GM18507 (cell line): Measurements from ENCODE around the gene ARPC1A.
"Not testable (repeated sequence)": the region's sequence is repeated elsewhere in the genome, so short reads cannot be mapped to it uniquely, and the experiment has no call there.

ENCODE experiments used
- DNase-seq: peaks from one replicate; pipeline ENCODE4 v3.0.0; 2011; ENCODE audit warnings: low read depth; ENCODE audit not compliant: insufficient read length; ENCODE audit errors: extremely low spot score
- FAIRE-seq: peaks from 2 replicates; lab custom pipeline; 2011; peaks lifted over from hg19 to GRCh38; lab: Jason Lieb, UNC

Gene ARPC1A

GRCh38 chr7:99383791-99384370, 58.2 kb downstream of the ARPC1A start:
- FAIRE-seq (no peak), DNase-seq (no peak)

DNA sequence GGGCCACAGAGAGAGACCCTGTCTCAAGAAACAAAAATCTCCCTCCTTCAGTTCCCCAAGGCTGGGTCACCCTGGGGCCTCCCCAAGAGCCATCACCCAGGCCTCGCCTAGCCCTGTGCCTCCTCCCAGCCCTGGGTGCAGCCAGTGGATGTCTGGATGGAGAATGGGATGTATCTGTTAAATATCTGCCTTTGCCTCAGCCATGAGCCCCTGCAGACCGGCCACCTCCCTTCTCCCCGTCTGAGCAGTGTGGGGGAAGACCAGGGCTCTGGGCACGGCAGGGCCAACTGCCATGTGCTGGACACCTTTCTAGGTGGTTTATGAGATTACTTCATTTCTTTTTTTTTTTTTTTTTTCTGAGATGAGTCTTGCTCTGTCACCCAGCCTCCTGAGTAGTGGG, 58.8 kb downstream of the ARPC1A start:
- DNase-seq (no peak), FAIRE-seq (no peak)

DNA sequence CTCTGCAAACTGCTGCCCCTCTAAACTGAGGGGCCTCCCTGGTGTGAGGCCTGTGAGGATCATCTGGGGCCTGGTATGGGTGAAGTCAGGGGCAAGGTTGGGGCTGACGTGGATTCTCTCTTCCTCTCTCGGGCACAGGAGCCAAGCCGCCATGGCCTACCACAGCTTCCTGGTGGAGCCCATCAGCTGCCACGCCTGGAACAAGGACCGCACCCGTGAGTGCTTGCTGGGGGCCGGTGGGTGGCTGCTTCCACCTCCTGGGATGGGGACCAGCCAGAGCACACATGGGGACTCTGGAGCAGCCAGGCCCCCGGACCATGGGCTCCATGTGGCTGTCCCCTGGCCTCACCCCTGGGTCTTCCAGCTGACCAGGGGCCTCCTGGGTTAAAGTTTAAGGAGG, 59.9 kb downstream of the ARPC1A start:
- no peak for FAIRE-seq
- no peak for DNase-seq

DNA sequence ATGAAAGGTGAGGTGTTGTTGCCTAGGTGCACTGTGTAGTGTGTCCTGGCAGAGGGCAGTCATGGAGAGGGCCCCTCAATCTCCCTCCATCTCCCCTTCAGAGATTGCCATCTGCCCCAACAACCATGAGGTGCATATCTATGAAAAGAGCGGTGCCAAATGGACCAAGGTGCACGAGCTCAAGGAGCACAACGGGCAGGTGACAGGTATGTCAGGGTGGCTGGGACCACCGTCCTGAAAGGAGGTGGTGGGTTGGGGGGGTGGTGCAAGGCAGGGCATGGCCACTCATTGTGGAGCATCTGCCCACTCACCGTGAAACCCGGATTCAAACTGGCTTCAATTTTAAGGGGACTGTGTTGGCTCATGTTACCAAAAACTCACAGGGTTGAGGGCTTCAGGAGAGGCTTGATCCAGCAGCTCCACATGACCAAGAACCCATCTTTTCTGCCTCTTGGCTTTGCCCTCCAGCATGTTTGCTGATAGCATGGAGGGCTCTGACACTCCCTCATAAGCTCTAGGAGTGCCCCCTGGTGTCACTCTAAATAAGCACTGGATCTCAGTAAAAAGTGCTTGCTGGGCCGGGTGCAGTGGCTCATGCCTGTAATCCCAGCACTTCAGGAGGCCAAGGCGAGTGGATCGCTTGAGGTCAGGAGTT, 61.0 kb downstream of the ARPC1A start:
- DNase-seq (no peak), FAIRE-seq (peak; percentile 55)

- FAIRE-seq, DNase-seq: not testable (repeated sequence)
Observed at GRCh38 chr7:99387239-99387635, 61.5 kb downstream of the ARPC1A start.

GRCh38 chr7:99387912-99388311, 62.2 kb downstream of the ARPC1A start:
- FAIRE-seq = no peak

GRCh38 chr7:99389772-99390171, 64.1 kb downstream of the ARPC1A start:
- DNase-seq = no peak
- FAIRE-seq = no peak

More at GRCh38 chr7:99387912-99388311, 62.2 kb downstream of the ARPC1A start:
- DNase-seq = no peak

GRCh38 chr7:99390941-99391602, 65.4 kb downstream of the ARPC1A start:
- DNase-seq (no peak), FAIRE-seq (no peak)

GRCh38 chr7:99392046-99392445, 66.3 kb downstream of the ARPC1A start:
- FAIRE-seq = no peak
- DNase-seq = no peak

DNA sequence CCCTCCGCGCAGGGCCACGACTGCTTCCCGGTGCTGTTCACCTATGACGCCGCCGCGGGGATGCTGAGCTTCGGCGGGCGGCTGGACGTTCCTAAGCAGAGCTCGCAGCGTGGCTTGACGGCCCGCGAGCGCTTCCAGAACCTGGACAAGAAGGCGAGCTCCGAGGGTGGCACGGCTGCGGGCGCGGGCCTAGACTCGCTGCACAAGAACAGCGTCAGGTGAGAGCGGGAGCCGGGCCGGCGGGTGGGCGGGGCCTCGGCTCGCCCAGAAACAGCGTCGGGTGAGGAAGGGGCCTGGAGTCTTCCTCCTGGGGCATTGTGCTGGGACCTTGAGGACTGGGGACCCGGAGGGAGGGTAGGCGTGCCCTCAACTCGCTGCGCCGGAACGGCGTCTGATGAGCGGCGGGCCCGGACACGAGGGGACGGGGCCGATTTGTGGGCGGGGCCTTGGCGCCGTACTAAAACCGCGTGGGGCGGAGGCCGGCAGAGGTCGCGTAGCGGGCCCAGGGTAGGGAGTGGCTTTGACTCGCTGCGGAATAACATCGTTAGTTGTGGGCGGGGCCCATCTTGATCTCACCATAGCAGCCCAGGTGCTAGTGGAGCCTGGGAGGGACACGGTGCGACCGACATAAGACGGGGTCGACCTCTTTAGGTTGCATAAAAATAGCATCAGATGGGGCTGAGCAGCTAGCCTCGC, 67.1 kb downstream of the ARPC1A start:
- DNase-seq (no peak), FAIRE-seq (peak; percentile 60)

GRCh38 chr7:99393355-99394187, 67.9 kb downstream of the ARPC1A start:
- FAIRE-seq (no peak), DNase-seq (no peak)

GRCh38 chr7:99394188-99394502, 68.4 kb downstream of the ARPC1A start:
- FAIRE-seq = no peak

GRCh38 chr7:99395616-99396327, 70.1 kb downstream of the ARPC1A start:
- peak; percentile 38 for FAIRE-seq

More at GRCh38 chr7:99394188-99394502, 68.4 kb downstream of the ARPC1A start:
- no peak for DNase-seq

DNA sequence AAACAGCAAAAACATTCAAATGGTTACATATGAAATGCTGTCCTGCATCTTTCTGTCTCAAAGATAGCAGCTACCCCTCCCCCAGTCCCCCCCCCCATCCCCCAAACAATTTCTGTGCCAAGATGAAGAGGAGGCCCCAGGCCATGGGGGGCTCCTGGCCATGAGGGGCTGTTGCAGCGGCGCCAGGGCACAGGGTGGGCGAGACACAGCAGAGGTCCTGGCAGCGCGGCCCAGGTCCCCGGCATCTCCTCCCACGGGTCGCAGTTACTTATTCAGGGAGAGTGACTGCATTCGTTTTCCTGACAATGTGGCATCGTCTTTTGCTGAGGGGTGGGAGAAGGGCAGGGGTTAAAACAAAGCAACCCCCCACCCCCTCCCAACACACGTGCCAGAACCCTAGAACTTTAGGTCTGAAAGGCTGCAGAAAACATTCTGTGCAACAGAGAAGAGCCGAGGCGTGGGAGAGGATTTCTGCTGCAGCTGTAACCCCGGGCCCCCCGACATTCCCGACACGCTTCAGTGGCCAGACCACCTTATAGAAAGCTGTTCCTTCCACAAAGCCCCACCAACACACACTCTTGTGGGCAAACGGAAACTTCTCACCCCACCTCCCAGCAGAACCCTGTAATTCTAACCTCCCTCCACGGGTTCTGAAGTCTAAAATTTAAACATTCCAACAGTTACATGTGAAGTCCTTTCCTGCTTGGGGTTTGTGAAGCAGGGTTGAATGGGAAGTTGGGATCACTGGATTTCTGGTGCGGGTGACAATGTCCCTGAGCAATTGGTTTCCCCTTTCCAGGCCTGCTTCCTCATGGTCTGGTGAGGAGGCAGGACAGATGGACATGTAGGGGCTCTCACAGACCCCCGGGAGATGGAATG, 71.0 kb downstream of the ARPC1A start:
- DNase-seq = no peak
- FAIRE-seq = no peak

More at GRCh38 chr7:99395616-99396327, 70.1 kb downstream of the ARPC1A start:
- DNase-seq = no peak

- FAIRE-seq = no peak
- no peak for DNase-seq
Observed at GRCh38 chr7:99397297-99397983, 71.7 kb downstream of the ARPC1A start.

DNA sequence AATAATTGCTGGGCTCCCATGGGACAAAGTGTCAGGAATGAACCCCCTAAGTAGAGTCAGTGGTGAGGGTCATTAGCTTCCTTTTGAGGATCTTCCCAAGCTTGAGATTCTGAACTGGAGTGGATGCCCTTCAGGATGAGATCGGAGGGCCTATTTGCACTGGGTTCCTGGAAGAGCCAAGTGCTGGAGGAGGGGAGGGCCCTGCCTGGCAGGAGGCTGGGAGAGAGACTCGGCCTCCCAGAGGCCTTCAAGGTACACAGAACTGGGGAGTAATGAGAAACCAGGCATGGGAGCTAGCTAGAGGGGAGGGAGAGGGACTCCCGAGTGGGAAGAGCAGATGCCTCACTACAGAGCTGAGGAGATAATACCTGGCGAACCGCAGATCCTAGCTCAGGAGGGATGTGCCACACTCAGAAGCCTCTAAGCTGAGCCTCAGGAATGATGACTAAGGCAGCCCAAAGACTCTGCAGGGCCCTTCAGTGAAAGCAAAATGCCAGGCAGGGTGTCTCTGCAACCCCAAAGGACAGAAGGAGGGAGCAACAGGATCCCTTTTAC, 73.3 kb downstream of the ARPC1A start:
- DNase-seq (no peak), FAIRE-seq (no peak)

DNA sequence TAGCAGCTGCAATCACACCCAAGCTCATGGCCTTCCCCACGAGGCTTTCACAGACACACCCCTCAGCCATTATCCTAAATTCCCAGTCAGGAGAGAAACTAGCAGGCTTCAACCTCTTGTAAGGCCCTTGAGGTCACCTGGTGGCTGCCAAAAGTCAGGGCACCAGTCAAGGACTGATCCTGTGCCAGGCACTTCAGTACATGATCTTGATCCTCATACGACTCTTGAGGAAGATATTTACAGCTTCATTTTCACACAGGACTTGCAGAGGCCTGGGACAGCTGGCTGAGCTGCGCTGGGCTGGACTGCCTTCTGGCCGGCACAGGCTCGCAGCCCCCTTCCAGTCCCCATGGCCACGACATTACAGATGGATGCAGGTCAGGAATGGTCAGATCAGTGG, 73.9 kb downstream of the ARPC1A start:
- FAIRE-seq (no peak), DNase-seq (no peak)
